GM21381 (cell line): ENCODE results near the gene ACCS.

Source experiments
- ATAC-seq: cut with Tn5 transposase; IDR thresholded peaks from one replicate; pipeline ENCODE4 v1.9.1; 2021; ENCODE audit warnings: mild to moderate bottlenecking, moderate library complexity; ENCODE audit not compliant: unreplicated experiment

ACCS gene

GRCh38 chr11:44133335-44133946 is 67.4 kb downstream of the ACCS start:
- ATAC-seq, result no peak
